ENCODE results near the gene IMMP1L. TPM values are rescaled to one million over a fixed set of nuclear protein-coding genes. Genes with fewer than 3 reads are reported as not detected.

The IMMP1L gene
- total and polyA plus RNA-seq, 2 of the 8 experiments (the other 6 are each of a cell fraction or from before 2014, with no cell fraction given) = 27.4 to 47.7 TPM

GRCh38 chr11:31512117-31512516 is 2.7 kb upstream of the IMMP1L start:
- H3K9me3 ChIP-seq (ENCODE audit: insufficient read depth in 2 of 2, low read depth in 1 of 2, low read length in 1 of 2) = no peaks in the 10 kb centered on the region
- no peak overlapping the region for H4K91ac ChIP-seq (replicated peaks; ENCODE audit: insufficient read length, low read length)
- H3K4ac ChIP-seq (replicated peaks; ENCODE audit: insufficient read length, low read depth, low read length) = no peak overlapping the region
- no peak overlapping the region for H2BK12ac ChIP-seq (ENCODE audit: low read depth, low read length)
- FAIRE-seq (no peak), DNase-seq (ENCODE audit: low read depth in 1 of 2, low spot score in 2 of 2) (no peak)
- CTCF ChIA-PET (ENCODE audit: partially characterized antibody) = interaction anchor here (1.6 kb wide), 1 partner anchor 130 kb away, joined by 4 read pairs; no protein-coding TSS in a partner anchor
- no peak overlapping the region for H2AK5ac ChIP-seq (ENCODE audit: low read depth, low read length)
- H3K4me1 ChIP-seq (replicated peaks in 1 of 4; ENCODE audit: control insufficient read depth in 3 of 4, insufficient read depth in 4 of 4, low read length in 3 of 4) = no peaks in the 10 kb centered on the region; a peak in 1 of 7 replicates
- no peaks in the 10 kb centered on the region for H3K27me3 ChIP-seq (replicated peaks in 1 of 4; ENCODE audit: control insufficient read depth in 3 of 4, extremely low read depth in 1 of 4, insufficient read depth in 3 of 4, low read length in 3 of 4)
- no peak overlapping the region for H2BK20ac ChIP-seq (ENCODE audit: low read length)
- H3K9ac ChIP-seq (replicated peaks in 1 of 4; ENCODE audit: extremely low read depth in 1 of 4, low read depth in 3 of 4, low read length in 3 of 4) = no peak overlapping the region
- H3K4me2 ChIP-seq (ENCODE audit: insufficient read depth in 1 of 2, low read depth in 2 of 2, low read length in 2 of 2) = no peak overlapping the region
- WGBS, 2 experiments (ENCODE audit: extremely low coverage in 1 of 2, insufficient coverage in 1 of 2, insufficient read length in 1 of 2, insufficient replicate concordance in 2 of 2, low coverage in 1 of 2, low lambda C conversion rate in 2 of 2, missing lambda C conversion rate in 1 of 2) = 80% methylated on average over 6 of the region's 6 CpGs; no CpG with 5 or more reads in 1 of the 2 experiments
- POLR2A ChIA-PET (ENCODE audit: partially characterized antibody) = no interaction called here
- no peak overlapping the region for H2AFZ ChIP-seq (ENCODE audit: low read length)
- no peaks in the 10 kb centered on the region for H4K20me1 ChIP-seq (replicated peaks in 1 of 2; ENCODE audit: control insufficient read depth in 1 of 2, insufficient read depth in 2 of 2, low read length in 2 of 2)
- H2BK15ac ChIP-seq (ENCODE audit: low read length) = no peak overlapping the region
- H3K18ac ChIP-seq (ENCODE audit: extremely low read depth, low read length) = no peak overlapping the region
- H3K79me1 ChIP-seq (ENCODE audit: low read depth, low read length) = no peaks in the 10 kb centered on the region
- no peak overlapping the region for H4K8ac ChIP-seq (ENCODE audit: extremely low read depth, insufficient read depth, low read length)
- no peaks in the 10 kb centered on the region for H3K36me3 ChIP-seq (ENCODE audit: control insufficient read depth in 2 of 4, insufficient read depth in 4 of 4, low read length in 3 of 4)
- H2BK120ac ChIP-seq (replicated peaks; ENCODE audit: low read depth, low read length) = no peak overlapping the region
- H3K79me2 ChIP-seq (ENCODE audit: control insufficient read depth in 1 of 2, insufficient read depth in 2 of 2, low read length in 2 of 2) = peaks cover 0 to 51% of the 10 kb centered on the region in 2 experiments; a peak in 3 of 4 replicates
- no peak overlapping the region for H3K23ac ChIP-seq (ENCODE audit: insufficient read length)
- no peak overlapping the region for H3K27ac ChIP-seq (ENCODE audit: low read depth, low read length)
- H3K23me2 ChIP-seq (ENCODE audit: low read depth, low read length) = no peaks in the 10 kb centered on the region
- H3K56ac ChIP-seq (replicated peaks; ENCODE audit: insufficient read length, low read depth, low read length) = no peak overlapping the region
- no peak overlapping the region for H4K5ac ChIP-seq (ENCODE audit: insufficient read length, low read depth, low read length)
- H3K4me3 ChIP-seq (ENCODE audit: extremely low read depth in 1 of 4, insufficient read depth in 2 of 4, low read depth in 3 of 4, low read length in 4 of 4) = no peak overlapping the region
- H2BK5ac ChIP-seq (ENCODE audit: low read depth, low read length) = no peak overlapping the region
- H3K14ac ChIP-seq (ENCODE audit: insufficient read length) = no peak overlapping the region
- TF ChIP-seq ATF2 (IDR thresholded peaks at IDR 0.05; ENCODE audit: low read length) (no peak), TAF7 (optimal IDR thresholded peaks at IDR 0.05; ENCODE audit: borderline replicate concordance, low read depth, low read length) (no peak), MAX (IDR thresholded peaks at IDR 0.05) (no peak), CBX8 (IDR thresholded peaks at IDR 0.05; ENCODE audit: borderline replicate concordance, low read depth, low read length) (no peak), KDM5A (IDR thresholded peaks at IDR 0.05; ENCODE audit: low read length) (no peak), TEAD4 (IDR thresholded peaks at IDR 0.05; ENCODE audit: low read depth, low read length) (no peak), KDM1A (IDR thresholded peaks at IDR 0.05; ENCODE audit: borderline replicate concordance, low read length) (no peak), CHD1 (IDR thresholded peaks at IDR 0.05; ENCODE audit: low read depth, low read length) (no peak), FOSL1 (IDR thresholded peaks at IDR 0.05; ENCODE audit: insufficient read depth, low read depth, low read length) (no peak), RNF2 (IDR thresholded peaks at IDR 0.05; ENCODE audit: borderline replicate concordance, low read depth, low read length, missing control alignments, poor library complexity, severe bottlenecking) (no peak), ATF3 (IDR thresholded peaks at IDR 0.05; ENCODE audit: insufficient read depth, low read depth, low read length) (no peak)

All from H1 (cell line).